ENCODE results near the gene MRGPRG. TPM values are rescaled to one million over a fixed set of nuclear protein-coding genes. Genes with fewer than 3 reads are reported as not detected.

Gene MRGPRG
- total and polyA plus RNA-seq, 2 of the 8 experiments (the other 6 are each of a cell fraction or from before 2014, with no cell fraction given) = not detected

- no peak for TF ChIP-seq SUZ12 (IDR thresholded peaks at IDR 0.05; ENCODE audit: low read length)
Measured at GRCh38 chr11:3196161-3197043, 22.2 kb downstream of the MRGPRG start (continued).
